Small intestine (tissue), 7 donors: ENCODE data around the gene STAT3. TPM values are rescaled to one million over a fixed set of nuclear protein-coding genes. Genes with fewer than 3 reads are reported as not detected.
"Not testable (repeated sequence)": the region's sequence is repeated elsewhere in the genome, so short reads cannot be mapped to it uniquely, and the experiment has no call there.

Experiments used
- DNase-seq, 2 donors: peaks; one replicate each; pipeline versions ENCODE4 v3.0.0 to v3.0.0-alpha.2; 2013
- FAIRE-seq: peaks from 2 replicates; lab custom pipeline; 2012; peaks lifted over from hg19 to GRCh38; lab: Jason Lieb, UNC
- H3K27ac ChIP-seq, 3 donors: one replicate each; pipeline ENCODE4 v1.5.1; 2013; ENCODE audit warnings: low read length in 2 of 3, mild to moderate bottlenecking in 2 of 3, control low read depth in 1 of 3, inconsistent platforms in 1 of 3, low read depth in 1 of 3, moderate library complexity in 1 of 3
- H3K27me3 ChIP-seq, 3 donors: one replicate each; pipeline ENCODE4 v1.6.1; 2013; ENCODE audit warnings: low read length in 3 of 3, inconsistent platforms in 1 of 3; ENCODE audit not compliant: control insufficient read depth in 3 of 3, insufficient read depth in 3 of 3
- H3K36me3 ChIP-seq, 3 donors: one replicate each; pipeline ENCODE4 v1.6.1; 2013; ENCODE audit warnings: low read length in 3 of 3, inconsistent platforms in 1 of 3, low read depth in 1 of 3, mild to moderate bottlenecking in 1 of 3, moderate library complexity in 1 of 3; ENCODE audit not compliant: control insufficient read depth in 3 of 3, insufficient read depth in 2 of 3
- H3K4me1 ChIP-seq, 3 donors: one replicate each; pipeline ENCODE4 v1.6.1; 2013; ENCODE audit warnings: low read length in 2 of 3, inconsistent platforms in 1 of 3, low read depth in 1 of 3, mild to moderate bottlenecking in 1 of 3, moderate library complexity in 1 of 3; ENCODE audit not compliant: control insufficient read depth in 3 of 3, insufficient read depth in 2 of 3
- H3K4me3 ChIP-seq, 3 donors: one replicate each; pipeline ENCODE4 v1.5.1; 2013; ENCODE audit warnings: low read length in 3 of 3, control low read depth in 1 of 3, inconsistent platforms in 1 of 3, low read depth in 1 of 3, mild to moderate bottlenecking in 1 of 3, moderate library complexity in 1 of 3
- H3K9me3 ChIP-seq, 2 donors: one replicate each; pipeline ENCODE4 v1.6.1; 2013; ENCODE audit warnings: low read depth in 1 of 2, low read length in 1 of 2; ENCODE audit not compliant: control insufficient read depth in 2 of 2, insufficient read depth in 1 of 2
- WGBS, 3 donors: extraction: QIAGEN DNeasy Blood & Tissue Kit; methylation state at CpG; one replicate each; pipeline ENCODE4 v1.1.7; 2013; 5-methylcytosine and 5-hydroxymethylcytosine counted together
- polyA plus RNA-seq, 4 donors: library from polyadenylated mRNA; stranded (reverse) in 3 of 4; unstranded in 1 of 4; fragments of 200-250 nt in 3 of 4; fragments of 120-200 nt in 1 of 4; gene quantifications; one replicate each; pipeline versions ENCODE4 v1.2.1 to v1.2.3, GENCODE V29; 2013
- donor health status: healthy with polysubstance abuse.
- donor health status: control.
- donor health status: control.
- donor health status: Bipolar disorder and iron deficiency.
- donor health status: healthy.

STAT3 gene
- polyA plus RNA-seq, 4 donors = 49.0 to 132 (median 66.1) TPM

DNA sequence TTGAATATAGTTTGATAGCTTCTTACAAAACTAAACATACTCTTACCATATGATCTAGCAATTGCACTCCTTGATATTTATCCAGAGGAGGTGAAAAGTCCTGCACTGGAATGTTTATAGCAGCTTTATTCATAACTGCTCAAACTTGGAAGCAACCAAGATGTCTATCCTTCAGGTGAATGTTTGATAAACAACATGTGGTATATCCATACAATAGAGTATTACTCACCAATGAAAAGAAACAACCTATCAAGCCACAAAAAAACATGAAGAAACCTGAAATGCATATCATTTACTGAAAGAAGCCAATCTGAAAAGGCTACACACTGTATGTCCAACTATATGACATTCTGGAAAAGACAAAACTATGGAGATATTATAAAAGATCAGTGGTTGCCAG is 16.1 kb downstream of the STAT3 start:
- DNase-seq (no peak), FAIRE-seq (no peak)

DNA sequence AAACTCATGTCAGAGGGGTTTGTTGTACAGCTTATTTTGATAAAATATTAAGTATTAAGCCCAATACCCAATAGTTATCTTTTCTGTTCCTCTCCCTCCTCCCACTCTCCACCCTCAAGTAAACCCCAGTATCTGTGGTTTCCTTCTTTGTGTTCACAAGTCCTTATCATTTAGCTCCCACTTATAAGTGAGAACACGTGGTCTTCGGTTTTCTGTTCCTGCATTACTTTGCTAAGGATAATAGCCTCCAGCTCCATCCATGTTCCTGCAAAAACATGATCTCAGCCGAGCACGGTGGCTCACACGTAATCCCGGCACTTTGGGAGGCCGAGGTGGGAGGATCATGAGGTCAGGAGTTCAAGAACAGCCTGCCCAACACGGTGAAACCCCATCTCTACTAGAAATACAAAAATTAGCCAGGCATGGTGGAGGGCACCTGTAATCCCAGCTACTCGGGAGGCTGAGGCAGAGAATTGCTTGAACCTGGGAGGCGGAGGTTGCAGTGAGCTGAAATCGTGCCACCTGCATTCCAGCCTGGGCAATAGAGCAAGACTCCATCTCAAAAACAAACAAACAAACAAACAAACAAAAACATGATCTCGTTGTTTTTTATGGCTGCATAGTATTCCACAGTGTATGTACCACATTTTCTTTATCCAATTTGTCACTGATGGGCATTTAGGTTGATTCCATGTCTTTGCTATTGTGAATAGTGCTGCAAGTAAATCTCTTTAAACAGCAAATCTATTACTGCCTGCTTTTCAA is 19.3 kb downstream of the STAT3 start:
- 80 to 81% (median 80%) methylated on average over 12 of the region's 12 CpGs for WGBS, 3 donors
- not testable (repeated sequence) for H3K4me3 ChIP-seq, H3K27me3 ChIP-seq, FAIRE-seq, H3K27ac ChIP-seq, DNase-seq, H3K9me3 ChIP-seq, H3K4me1 ChIP-seq
- peaks cover 0 to 25% (median 7%) of the 10 kb centered on the region in 3 donors for H3K36me3 ChIP-seq

More for the DNA sequence above, 16.1 kb downstream of the STAT3 start:
- Histone ChIP-seq H3K27me3 (no peaks in the 10 kb centered on the region), H3K27ac (no peak overlapping the region), H3K9me3 (peaks cover 0 to 3% of the 10 kb centered on the region in 2 donors), H3K4me3 (no peak overlapping the region), H3K4me1 (peaks cover 0 to 5% (median 4%) of the 10 kb centered on the region in 3 donors), H3K36me3 (peaks cover 0 to 27% (median 2%) of the 10 kb centered on the region in 3 donors)

GRCh38 chr17:42368310-42368709 is 19.9 kb downstream of the STAT3 start:
- 81 to 89% (median 88%) methylated on average over 5 of the region's 5 CpGs for WGBS, 3 donors
- not testable (repeated sequence) for FAIRE-seq, DNase-seq

DNA sequence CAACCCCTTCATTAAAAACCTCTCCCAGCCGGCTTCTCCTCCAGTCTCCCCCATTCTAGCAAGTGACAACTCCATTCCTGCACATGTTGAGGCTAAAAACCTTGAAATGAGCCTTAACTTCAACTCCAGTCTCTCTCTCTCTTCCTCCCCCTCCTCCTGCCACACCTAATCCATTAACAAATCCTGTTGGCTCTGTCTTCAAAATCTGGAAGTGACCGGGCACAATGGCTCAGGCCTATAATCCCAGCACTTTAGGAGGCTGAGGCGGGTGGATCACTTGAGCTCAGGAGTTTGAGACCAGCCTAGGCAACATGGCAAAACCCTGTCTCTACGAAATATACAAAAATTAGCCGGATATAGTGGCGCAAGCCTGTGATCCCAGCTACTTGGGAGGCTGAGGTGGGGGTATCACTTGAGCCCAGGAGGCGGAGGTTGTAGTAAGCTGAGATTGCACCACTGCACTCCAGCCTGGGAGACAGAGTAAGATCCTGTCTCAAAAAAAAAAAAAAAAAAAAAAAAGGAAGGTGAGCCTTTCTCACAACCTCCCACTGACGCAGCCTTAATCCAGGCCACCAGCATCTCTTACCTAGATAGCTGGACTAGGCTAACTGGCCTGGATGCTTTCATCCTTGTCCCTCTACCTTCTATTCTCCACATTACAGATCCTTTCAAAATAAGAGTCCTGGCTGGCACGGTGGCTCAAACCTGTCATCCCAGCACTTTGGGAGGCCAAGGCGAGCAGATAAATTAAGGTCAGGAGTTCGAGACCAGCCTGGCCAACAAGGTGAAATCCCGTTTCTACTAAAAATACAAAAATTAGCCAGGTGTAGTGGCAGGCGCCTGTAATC is 21.8 kb downstream of the STAT3 start:
- not testable (repeated sequence) for H3K27me3 ChIP-seq, FAIRE-seq, H3K27ac ChIP-seq, H3K4me3 ChIP-seq, DNase-seq, H3K9me3 ChIP-seq
- WGBS, 3 donors = 84 to 88% (median 87%) methylated on average over 13 of the region's 13 CpGs
- peaks cover 0 to 18% (median 5%) of the 10 kb centered on the region in 3 donors for H3K36me3 ChIP-seq
- peaks cover 0 to 14% (median 13%) of the 10 kb centered on the region in 3 donors for H3K4me1 ChIP-seq

More at GRCh38 chr17:42368310-42368709, 19.9 kb downstream of the STAT3 start:
- not testable (repeated sequence) for H3K27me3 ChIP-seq, H3K4me1 ChIP-seq, H3K27ac ChIP-seq, H3K4me3 ChIP-seq, H3K9me3 ChIP-seq
- peaks cover 0 to 25% (median 7%) of the 10 kb centered on the region in 3 donors for H3K36me3 ChIP-seq

GRCh38 chr17:42365136-42365535 is 23.1 kb downstream of the STAT3 start:
- Histone ChIP-seq H3K27ac (no peak overlapping the region), H3K9me3 (no peaks in the 10 kb centered on the region), H3K4me1 (peaks cover 0 to 14% (median 13%) of the 10 kb centered on the region in 3 donors), H3K27me3 (no peaks in the 10 kb centered on the region), H3K36me3 (peaks cover 0 to 11% (median 5%) of the 10 kb centered on the region in 3 donors), H3K4me3 (no peak overlapping the region)
- WGBS, 3 donors = 79 to 90% (median 81%) methylated on average over 9 of the region's 9 CpGs
- DNase-seq = no peak
- no peak for FAIRE-seq

DNA sequence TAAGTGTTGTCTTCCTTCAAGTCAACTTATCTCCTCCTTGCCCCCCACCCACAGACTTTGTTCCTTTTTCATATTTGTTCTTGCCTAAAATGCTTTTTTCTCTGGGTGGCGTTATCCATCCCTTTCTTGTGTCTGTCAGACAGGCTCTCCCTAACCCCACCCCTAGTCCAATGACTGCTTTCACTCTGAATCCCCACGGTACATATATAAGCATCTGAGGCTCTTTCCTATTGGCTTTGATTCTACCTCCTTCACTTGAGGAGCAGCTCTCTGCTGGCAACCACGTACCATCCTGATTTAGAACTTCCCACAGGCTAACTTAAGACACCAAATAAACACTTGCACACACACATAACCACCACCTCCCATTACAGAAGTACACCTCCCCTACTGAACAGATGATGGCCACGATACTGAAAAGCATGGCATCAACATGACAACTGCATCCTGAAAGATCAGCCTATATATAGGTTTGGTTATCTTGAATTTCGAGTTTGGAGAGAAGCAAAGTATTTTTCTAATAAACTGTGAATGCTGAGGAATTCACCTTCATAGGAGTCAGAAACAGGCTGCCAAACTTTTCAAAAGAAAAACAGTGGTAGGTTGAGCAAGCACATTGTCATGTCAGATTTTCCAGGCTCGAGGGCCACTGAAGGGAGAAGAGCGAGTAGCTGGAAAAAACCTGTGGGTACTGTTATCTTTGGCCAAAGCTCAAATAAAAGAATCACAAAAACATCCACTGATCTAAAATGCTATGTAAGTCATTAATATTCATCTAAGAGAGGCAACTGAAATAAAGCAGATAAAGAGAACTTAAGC is 24.3 kb downstream of the STAT3 start:
- FAIRE-seq (no peak), DNase-seq (no peak)
- Histone ChIP-seq H3K4me3 (no peak overlapping the region), H3K9me3 (no peaks in the 10 kb centered on the region), H3K36me3 (peaks cover 0 to 6% (median 5%) of the 10 kb centered on the region in 3 donors), H3K4me1 (peaks cover 0 to 14% (median 13%) of the 10 kb centered on the region in 3 donors), H3K27ac (no peak overlapping the region), H3K27me3 (no peaks in the 10 kb centered on the region)
- 64 to 83% (median 78%) methylated on average over 7 of the region's 7 CpGs for WGBS, 3 donors

DNA sequence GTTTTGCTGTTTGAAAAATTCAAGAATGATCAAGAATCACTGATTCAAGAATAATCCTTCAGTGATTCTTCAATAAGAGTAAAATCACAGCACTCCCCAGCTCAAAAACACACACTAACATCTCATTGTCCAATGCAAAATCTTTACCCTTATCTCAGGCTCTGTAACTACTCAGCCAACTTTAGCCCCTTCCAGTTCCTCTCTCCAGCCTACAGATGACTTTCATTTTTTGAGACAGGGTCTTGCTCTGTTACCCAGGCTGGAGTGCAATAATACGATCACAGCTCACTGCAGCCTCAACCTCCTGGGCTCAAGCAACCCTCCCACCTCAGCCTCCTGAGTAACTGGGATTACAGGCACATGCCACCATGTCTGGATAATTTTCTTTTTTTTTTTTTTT is 25.0 kb downstream of the STAT3 start:
- Histone ChIP-seq H3K27ac (no peak overlapping the region), H3K4me1 (peaks cover 0 to 18% (median 13%) of the 10 kb centered on the region in 3 donors)
- no peak for FAIRE-seq

More for the DNA sequence above, 25.0 kb downstream of the STAT3 start:
- H3K9me3 ChIP-seq = no peaks in the 10 kb centered on the region
- H3K27me3 ChIP-seq = no peaks in the 10 kb centered on the region
- 82 to 94% (median 91%) methylated on average over 1 of the region's 1 CpG for WGBS, 3 donors
- peaks cover 0 to 8% (median 5%) of the 10 kb centered on the region in 3 donors for H3K36me3 ChIP-seq
- H3K4me3 ChIP-seq = no peak overlapping the region
- DNase-seq = no peak
